ENCODE measurements around the gene OTULINL. TPM values are rescaled to one million over a fixed set of nuclear protein-coding genes. Genes with fewer than 3 reads are reported as not detected.

OTULINL gene
- polyA plus RNA-seq, 3 donors: 56.8 to 107 (median 92.9) TPM

- Histone ChIP-seq H3K4me2 (replicated peaks; ENCODE audit: extremely low read depth, low read length, poor library complexity, severe bottlenecking) (no peak overlapping the region), H3K79me2 (ENCODE audit: insufficient read depth, low read length) (peaks cover 35% of the 10 kb centered on the region), H3K4me1 (ENCODE audit: control insufficient read depth in 1 of 2, insufficient read depth in 2 of 2, low read length in 2 of 2) (peaks cover 51 to 58% of the 10 kb centered on the region in 2 donors), H3K9ac (ENCODE audit: insufficient read depth, low read length, poor library complexity, severe bottlenecking) (no peak overlapping the region), H4K20me1 (ENCODE audit: insufficient read depth, low read length) (peaks cover 8% of the 10 kb centered on the region), H3K4me3 (replicated peaks in 1 of 3; ENCODE audit: low read depth in 2 of 3, low read length in 3 of 3) (no peak overlapping the region), H2AFZ (ENCODE audit: insufficient read depth, low read depth, low read length, poor library complexity, severe bottlenecking) (no peak overlapping the region), H3K27me3 (ENCODE audit: control insufficient read depth in 2 of 2, insufficient read depth in 2 of 2, low read length in 2 of 2) (no peaks in the 10 kb centered on the region), H3K36me3 (replicated peaks in 1 of 2; ENCODE audit: control insufficient read depth in 1 of 2, insufficient read depth in 2 of 2, low read length in 2 of 2) (no peaks in the 10 kb centered on the region), H3K9me3 (replicated peaks in 1 of 2; ENCODE audit: control insufficient read depth in 1 of 2, insufficient read depth in 1 of 2, low read length in 2 of 2) (no peaks in the 10 kb centered on the region), H3K27ac (ENCODE audit: low read depth in 1 of 2, low read length in 2 of 2) (no peak overlapping the region)
- peak overlapping the region in 1 of 7 donors; percentile 54 for H3K27ac Mint-ChIP-seq
- peaks cover 0 to 7% (median 5%) of the 10 kb centered on the region in 7 donors for H3K9me3 Mint-ChIP-seq
- 100% methylated on average over 1 of the region's 4 CpGs for WGBS (ENCODE audit: insufficient coverage)
- peaks cover 0 to 3% (median 1%) of the 10 kb centered on the region in 3 donors for H3K27me3 Mint-ChIP-seq (ENCODE audit: low read depth in 3 of 3)
- no peak for DNase-seq
- H3K4me1 Mint-ChIP-seq: peaks cover 48% of the 10 kb centered on the region
- intact Hi-C loops (cut with micrococcal nuclease): no loop called here
- H3K36me3 Mint-ChIP-seq: no peaks in the 10 kb centered on the region
- no peak overlapping the region for H3K4me3 Mint-ChIP-seq
- TF ChIP-seq, protein P1, sequence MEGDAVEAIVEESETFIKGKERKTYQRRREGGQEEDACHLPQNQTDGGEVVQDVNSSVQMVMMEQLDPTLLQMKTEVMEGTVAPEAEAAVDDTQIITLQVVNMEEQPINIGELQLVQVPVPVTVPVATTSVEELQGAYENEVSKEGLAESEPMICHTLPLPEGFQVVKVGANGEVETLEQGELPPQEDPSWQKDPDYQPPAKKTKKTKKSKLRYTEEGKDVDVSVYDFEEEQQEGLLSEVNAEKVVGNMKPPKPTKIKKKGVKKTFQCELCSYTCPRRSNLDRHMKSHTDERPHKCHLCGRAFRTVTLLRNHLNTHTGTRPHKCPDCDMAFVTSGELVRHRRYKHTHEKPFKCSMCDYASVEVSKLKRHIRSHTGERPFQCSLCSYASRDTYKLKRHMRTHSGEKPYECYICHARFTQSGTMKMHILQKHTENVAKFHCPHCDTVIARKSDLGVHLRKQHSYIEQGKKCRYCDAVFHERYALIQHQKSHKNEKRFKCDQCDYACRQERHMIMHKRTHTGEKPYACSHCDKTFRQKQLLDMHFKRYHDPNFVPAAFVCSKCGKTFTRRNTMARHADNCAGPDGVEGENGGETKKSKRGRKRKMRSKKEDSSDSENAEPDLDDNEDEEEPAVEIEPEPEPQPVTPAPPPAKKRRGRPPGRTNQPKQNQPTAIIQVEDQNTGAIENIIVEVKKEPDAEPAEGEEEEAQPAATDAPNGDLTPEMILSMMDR (IDR thresholded peaks at IDR 0.05): no peak
Observed at GRCh38 chr5:14577971-14578370, 3.6 kb upstream of the OTULINL start.

DNA sequence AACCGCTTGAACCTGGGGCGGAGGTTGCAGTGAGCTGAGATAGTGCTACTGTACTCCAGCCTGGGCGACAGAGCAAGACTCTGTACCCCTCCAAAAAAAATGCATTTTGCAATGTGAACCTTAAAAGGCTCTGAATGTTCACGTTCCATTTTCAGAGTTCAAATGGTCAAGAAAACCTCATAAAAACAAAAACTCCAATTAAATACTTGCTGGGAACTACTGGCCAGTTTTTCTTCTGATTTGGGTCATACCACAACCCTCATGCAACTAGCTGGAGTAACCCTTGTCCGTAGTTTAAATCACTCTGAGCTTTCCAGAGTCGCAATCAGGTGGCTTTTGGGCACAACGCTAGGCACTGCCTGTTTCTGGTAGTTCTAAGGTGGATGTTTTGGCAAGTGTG is 2.3 kb upstream of the OTULINL start:
- no peaks in the 10 kb centered on the region for H3K36me3 ChIP-seq (replicated peaks in 1 of 2; ENCODE audit: control insufficient read depth in 1 of 2, insufficient read depth in 2 of 2, low read length in 2 of 2)
- peaks cover 48% of the 10 kb centered on the region for H3K79me2 ChIP-seq (ENCODE audit: insufficient read depth, low read length)
- 97% methylated on average over 5 of the region's 7 CpGs for WGBS (ENCODE audit: insufficient coverage)
- no peaks in the 10 kb centered on the region for H3K27me3 ChIP-seq (ENCODE audit: control insufficient read depth in 2 of 2, insufficient read depth in 2 of 2, low read length in 2 of 2)
- Mint-ChIP-seq H3K36me3 (no peaks in the 10 kb centered on the region), H3K27ac (no peak overlapping the region), H3K4me1 (peaks cover 50% of the 10 kb centered on the region), H3K9me3 (peaks cover 0 to 7% (median 5%) of the 10 kb centered on the region in 7 donors), H3K4me3 (no peak overlapping the region), H3K27me3 (ENCODE audit: low read depth in 3 of 3) (peaks cover 0 to 3% (median 1%) of the 10 kb centered on the region in 3 donors)
- H3K4me2 ChIP-seq (replicated peaks; ENCODE audit: extremely low read depth, low read length, poor library complexity, severe bottlenecking): no peak overlapping the region
- no peak overlapping the region for H3K9ac ChIP-seq (ENCODE audit: insufficient read depth, low read length, poor library complexity, severe bottlenecking)
- H2AFZ ChIP-seq (ENCODE audit: insufficient read depth, low read depth, low read length, poor library complexity, severe bottlenecking): no peak overlapping the region
- H3K4me1 ChIP-seq (ENCODE audit: control insufficient read depth in 1 of 2, insufficient read depth in 2 of 2, low read length in 2 of 2): peaks cover 51 to 58% of the 10 kb centered on the region in 2 donors
- H4K20me1 ChIP-seq (ENCODE audit: insufficient read depth, low read length): peaks cover 20% of the 10 kb centered on the region
- H3K27ac ChIP-seq (ENCODE audit: low read depth in 1 of 2, low read length in 2 of 2): no peak overlapping the region
- no peak for DNase-seq
- TF ChIP-seq, protein P1 (IDR thresholded peaks at IDR 0.05): no peak
- no peaks in the 10 kb centered on the region for H3K9me3 ChIP-seq (replicated peaks in 1 of 2; ENCODE audit: control insufficient read depth in 1 of 2, insufficient read depth in 1 of 2, low read length in 2 of 2)
- no peak overlapping the region for H3K4me3 ChIP-seq (replicated peaks in 1 of 3; ENCODE audit: low read depth in 2 of 3, low read length in 3 of 3)
- intact Hi-C loops (cut with micrococcal nuclease): no loop called here

All from CD14-positive monocyte (primary cell).